SHP77 (cell line): ENCODE measurements around the gene ADAMTS17.
"Not testable (repeated sequence)": the region's sequence is repeated elsewhere in the genome, so short reads cannot be mapped to it uniquely, and the experiment has no call there.

Source experiments
- DNase-seq, 2 experiments: peaks; one replicate each; lab custom pipeline; 2025; lab: John Stamatoyannopoulos, UW

ADAMTS17 gene

DNA sequence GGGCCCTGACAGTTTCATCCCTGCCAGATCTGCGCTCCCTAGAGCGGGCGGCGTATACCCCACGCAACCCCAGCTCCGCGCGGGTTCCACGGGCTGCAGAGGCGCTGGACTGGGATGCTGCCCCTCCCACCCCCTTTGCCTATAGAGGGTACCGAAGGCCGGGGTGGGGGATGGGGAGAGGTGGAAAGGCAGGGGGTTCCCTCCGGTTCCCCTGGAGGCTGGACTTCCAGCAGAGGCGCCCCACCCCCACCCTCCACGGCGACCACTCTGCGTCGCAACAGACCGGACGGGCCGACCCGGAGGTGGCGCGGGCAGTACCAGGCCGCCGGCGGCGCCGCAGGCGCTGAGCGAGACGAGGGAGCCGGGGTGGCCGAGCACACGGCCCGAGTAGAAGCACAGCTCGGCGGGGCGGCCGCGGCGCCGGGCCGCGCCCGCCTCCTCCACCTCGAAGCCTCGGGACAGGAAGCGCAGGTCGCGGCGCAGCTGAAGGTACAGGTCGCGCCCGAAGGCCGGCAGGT, 995 bp downstream of the ADAMTS17 start:
- no peak for DNase-seq

DNA sequence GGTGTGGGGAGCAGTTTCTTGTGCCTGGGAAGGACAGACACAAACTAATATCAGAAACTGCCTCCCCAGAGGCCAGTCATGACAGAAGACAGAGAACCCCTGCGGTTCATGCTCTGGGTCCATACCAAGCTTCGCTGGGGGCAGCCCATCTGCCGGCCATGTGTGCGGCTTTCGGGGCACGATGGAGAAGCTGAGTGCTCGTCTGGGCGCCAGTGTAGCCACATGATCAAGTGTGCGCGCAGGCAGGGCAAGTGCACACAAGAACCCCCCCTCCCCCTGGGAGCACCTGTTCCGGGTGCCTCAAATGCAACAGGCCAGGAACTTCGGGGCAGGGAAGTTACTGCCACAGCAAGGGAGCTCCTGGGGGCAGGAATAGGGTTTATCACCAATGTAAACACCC, 1.8 kb downstream of the ADAMTS17 start:
- no peak for DNase-seq

DNA sequence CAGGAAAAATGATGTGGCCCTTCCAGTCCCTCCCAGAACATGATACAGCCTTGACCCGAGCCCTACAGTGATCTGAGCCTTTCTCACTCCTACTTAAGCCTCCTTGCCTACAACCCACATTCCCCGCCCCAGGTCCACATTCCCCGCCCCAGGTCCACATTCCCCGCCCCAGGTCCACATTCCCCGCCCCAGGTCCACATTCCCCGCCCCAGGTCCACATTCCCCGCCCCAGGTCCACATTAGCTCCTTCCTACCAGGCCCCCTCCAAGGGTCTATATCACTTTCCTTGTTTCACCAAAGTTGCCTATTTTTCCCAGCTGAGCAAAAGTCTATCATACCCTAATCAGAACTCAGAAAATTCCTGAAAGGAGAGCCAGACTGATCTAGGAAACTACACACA, 2.3 kb downstream of the ADAMTS17 start:
- not testable (repeated sequence) for DNase-seq

DNA sequence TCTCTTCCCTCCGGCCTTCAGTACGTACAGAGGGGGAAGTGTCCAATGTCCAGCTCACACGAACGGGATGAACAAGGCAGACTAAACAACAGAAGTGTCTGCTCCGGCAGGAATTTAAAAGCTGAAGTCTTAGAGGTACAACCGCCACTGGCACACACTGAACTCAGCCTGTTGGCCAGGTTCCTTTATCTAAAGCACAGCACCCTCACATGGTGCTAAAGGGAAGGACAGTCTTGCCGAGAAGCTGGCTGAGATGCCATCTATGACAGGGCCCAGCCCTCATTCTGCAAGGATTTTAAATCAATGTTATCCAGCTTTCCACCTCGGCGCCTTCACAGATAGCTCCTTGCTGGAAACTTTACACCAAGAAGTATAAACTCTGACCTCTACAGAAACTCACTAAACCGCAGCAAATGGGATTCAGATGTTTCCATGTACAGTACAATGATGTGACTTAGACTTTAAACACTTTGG, 2.8 kb downstream of the ADAMTS17 start:
- DNase-seq: peak; percentile 24 to 55

DNA sequence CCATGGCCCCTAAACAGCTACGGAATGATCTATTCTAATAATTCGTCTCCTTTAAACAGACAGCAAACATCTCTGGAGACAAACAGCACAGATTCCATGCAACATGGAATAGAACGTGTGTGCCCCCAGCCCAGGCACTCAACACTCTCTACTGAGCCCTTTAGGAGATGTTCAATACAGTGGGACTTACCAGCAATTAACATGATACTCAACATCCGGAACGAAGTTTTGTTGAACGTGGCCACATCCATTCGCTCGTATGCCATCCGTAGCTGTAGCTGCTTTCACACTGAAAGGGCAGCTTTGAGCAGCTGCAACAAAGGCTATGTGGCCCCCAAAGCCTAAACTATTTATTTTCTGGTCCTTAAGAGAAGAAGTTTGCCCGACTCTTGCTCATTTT, 3.5 kb downstream of the ADAMTS17 start:
- no peak for DNase-seq

GRCh38 chr15:100337096-100338044, 4.4 kb downstream of the ADAMTS17 start:
- DNase-seq: no peak

GRCh38 chr15:100336061-100336460, 5.7 kb downstream of the ADAMTS17 start:
- DNase-seq: no peak

DNA sequence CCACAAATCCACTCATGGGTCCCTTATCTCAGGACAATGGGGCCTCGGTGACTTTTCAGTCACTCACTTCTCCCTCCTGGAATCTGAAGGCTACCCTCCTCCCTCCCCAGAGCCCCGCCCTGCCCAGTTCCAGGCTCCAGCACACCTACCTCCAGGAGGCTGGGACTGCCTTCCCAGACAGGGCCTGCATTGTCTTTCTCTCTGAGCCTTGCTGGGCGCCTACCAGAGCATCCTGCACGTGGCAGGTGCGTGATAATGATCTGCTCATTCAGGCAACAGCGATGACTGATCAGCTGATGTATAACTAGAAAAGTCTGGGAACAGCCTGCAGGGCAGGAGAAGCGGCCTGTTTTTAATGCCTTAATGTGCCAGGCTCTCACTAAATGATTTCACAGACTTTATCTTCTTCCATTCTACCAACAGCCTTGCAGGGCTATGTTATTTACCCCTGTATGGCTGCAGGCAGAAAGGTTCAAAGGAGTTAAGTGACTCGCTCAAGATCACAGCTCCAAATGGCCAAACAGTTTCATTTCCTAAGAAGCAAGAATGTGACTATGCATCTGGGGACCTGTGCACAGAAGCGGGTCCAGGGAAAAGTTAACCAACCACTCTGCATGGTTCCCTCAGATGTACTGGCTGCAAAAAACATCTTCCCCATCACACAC, 6.3 kb downstream of the ADAMTS17 start:
- no peak for DNase-seq

- DNase-seq: no peak
Observed at GRCh38 chr15:100334905-100335304, 6.9 kb downstream of the ADAMTS17 start.

DNA sequence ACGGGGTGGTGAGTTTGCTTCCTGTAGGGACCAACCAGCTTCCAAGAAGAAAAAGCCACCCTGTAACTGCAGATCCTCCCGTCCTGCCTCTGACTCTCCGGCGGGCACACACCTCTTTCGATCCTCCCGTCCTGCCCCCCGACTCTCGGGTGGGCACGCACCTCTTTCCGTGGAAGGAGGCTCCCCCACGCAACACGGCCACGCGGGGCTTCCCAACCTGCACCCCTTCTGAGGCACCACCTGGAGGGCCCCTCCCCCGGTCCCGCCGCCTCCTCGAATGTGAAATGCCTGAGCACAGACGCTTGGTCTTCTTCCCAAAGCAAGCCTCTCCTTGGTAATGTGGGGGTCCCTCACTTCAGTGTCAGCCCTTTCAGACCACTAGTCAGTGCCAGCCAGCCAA, 7.3 kb downstream of the ADAMTS17 start:
- no peak for DNase-seq

DNA sequence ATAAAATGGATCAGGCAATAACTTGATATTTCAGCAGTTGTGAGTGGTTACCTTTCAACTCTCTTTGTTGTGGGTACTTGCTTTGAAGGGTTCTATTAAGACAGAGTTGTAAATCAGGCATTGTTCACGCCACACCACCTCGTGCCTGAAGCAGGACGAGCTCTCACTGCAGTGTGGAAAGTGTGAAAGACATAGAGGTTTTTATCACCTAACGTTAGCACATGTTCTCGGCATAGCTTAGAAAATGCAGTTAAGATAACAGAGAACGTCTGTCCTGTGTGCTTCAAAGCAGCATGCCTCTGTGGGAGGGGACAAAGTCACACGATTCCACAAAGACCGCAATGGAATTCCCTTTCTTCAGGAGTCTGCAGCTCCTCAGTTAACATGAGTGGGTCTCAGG, 7.8 kb downstream of the ADAMTS17 start:
- no peak for DNase-seq

DNA sequence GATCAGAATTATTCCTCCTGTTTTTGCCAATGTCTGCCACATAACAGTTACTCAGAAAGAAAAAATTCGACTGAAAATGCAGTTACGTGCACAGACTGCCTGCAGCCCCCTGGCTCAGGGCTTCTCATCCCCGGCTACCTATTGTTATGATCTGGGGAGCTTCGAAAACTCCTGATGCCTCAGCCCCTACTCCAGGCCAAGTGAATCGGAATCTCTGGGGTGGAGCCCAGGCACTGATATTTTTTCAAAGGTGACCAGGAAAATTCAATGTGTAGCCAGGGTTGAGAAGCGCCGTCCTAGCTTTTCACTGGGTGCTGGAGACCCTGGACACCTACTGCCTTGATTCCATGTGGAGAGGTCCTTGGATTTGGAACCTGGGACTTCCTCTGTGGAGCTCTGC, 8.5 kb downstream of the ADAMTS17 start:
- no peak for DNase-seq

GRCh38 chr15:100332721-100333120, 9.1 kb downstream of the ADAMTS17 start:
- DNase-seq: no peak

DNA sequence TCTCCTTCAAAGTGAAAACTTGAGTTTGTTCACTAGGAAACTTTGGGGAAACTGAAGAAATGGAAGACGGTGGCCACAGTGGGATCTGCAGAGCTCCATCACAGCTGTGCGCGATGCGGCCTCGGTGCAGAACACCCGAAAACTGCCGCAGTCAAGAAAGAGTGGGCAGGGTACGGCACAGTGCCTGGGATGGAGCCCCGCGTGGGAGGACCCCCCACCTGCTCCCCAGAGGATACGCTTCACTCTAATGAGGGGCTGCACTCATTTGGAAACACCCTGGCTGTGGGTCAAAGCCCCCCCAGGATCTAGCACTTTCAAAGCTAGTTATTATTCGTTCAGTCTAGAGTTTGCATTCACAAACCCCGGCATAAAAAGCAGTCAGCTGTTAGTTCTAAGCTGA, 9.5 kb downstream of the ADAMTS17 start:
- DNase-seq: no peak

GRCh38 chr15:100330629-100331215, 11.1 kb downstream of the ADAMTS17 start:
- DNase-seq: no peak

GRCh38 chr15:100330221-100330620, 11.6 kb downstream of the ADAMTS17 start:
- no peak for DNase-seq

DNA sequence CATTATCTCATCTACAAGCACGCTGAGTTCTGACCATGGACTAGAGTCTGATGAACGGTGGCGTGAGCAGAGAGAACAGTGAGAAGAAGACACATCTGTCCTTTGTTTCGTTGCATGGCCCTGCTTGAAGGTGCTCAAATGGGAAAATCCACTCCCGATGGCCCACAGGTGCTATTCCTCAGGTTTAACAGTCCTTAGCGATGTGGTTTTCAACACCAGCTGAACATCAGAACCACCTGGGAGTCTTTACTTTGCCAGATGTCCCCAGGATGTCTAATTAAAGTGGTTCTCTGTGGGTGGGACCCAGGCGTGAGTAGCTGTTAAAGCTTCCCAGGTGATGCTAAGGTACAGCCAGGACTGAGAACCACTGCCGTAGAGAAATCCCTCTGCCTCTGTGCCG, 13.0 kb downstream of the ADAMTS17 start:
- DNase-seq: no peak

- DNase-seq: no peak
Observed at GRCh38 chr15:100318880-100319279, 22.9 kb downstream of the ADAMTS17 start.

GRCh38 chr15:100314809-100315400, 26.9 kb downstream of the ADAMTS17 start:
- no peak for DNase-seq

GRCh38 chr15:100311833-100312476, 29.8 kb downstream of the ADAMTS17 start:
- DNase-seq: peak in 1 of 2 experiments; percentile 7

- DNase-seq: peak in 1 of 2 experiments; percentile 8
Observed at GRCh38 chr15:100311154-100311625, 30.6 kb downstream of the ADAMTS17 start.
